GM12878 (cell line): ENCODE results near the gene KLF9. TPM values are rescaled to one million over a fixed set of nuclear protein-coding genes. Genes with fewer than 3 reads are reported as not detected.
A peak's percentile ranks its signal among the peaks of the same experiment; 100 is the strongest.

Experiments
- ATAC-seq: fragments of 200-7000 bp; cut with Tn5 transposase; 3 replicates; pipeline ENCODE4 v1.9.1; 2020; ENCODE audit warnings: mild to moderate bottlenecking, moderate library complexity
- BruUV-seq: library from RNA; stranded (reverse); fragments of 400-500 nt; replicated peaks from 2 replicates; lab custom pipeline; 2021; lab: Mats Ljungman, UMichigan
- CTCF ChIA-PET: fragments of 300-600 bp; sonication (Branson Sonifier 250); formaldehyde crosslinking; extraction: SDS; loops from one replicate; lab custom pipeline; 2021; ENCODE audit warnings: inconsistent platforms; lab: Yijun Ruan, JAX
- POLR2A ChIA-PET: fragments of 350-600 bp; formaldehyde crosslinking; extraction: SDS; loops from one replicate; lab custom pipeline; 2021; ENCODE audit warnings: inconsistent platforms; lab: Charles Lee
- RAD21 ChIA-PET: fragments of 300-600 bp; sonication (Branson Sonifier 250); formaldehyde crosslinking; loops from one replicate; lab custom pipeline; 2023; ENCODE audit warnings: antibody characterized with exemption; ENCODE audit not compliant: unreplicated experiment; lab: Charles Lee
- SMC1A ChIA-PET: fragments of 300-600 bp; sonication (Branson Sonifier 250); formaldehyde crosslinking; loops from one replicate; lab custom pipeline; 2023; ENCODE audit not compliant: unreplicated experiment, uncharacterized antibody; lab: Charles Lee
- DNase-seq: peaks from one replicate; pipeline ENCODE4 v3.0.0-alpha.2; 2011; ENCODE audit warnings: low read depth, low spot score
- FAIRE-seq: peaks from 3 replicates; lab custom pipeline; 2011; peaks lifted over from hg19 to GRCh38; lab: Jason Lieb, UNC
- H2AFZ ChIP-seq: 2 replicates; pipeline ENCODE4 v1.6.0; 2011; ENCODE audit warnings: low read depth, low read length, control low read depth; ENCODE audit not compliant: control insufficient read depth
- H3K27ac ChIP-seq: 2 replicates; pipeline ENCODE4 v1.5.1; 2011; ENCODE audit warnings: control low read depth; ENCODE audit not compliant: control insufficient read depth, insufficient read depth
- H3K27me3 ChIP-seq, 2 experiments: replicated peaks in 1 of 2; 2 replicates each; pipeline versions ENCODE4 v1.6.0 to v1.6.1; 2011; ENCODE audit warnings: low read length in 1 of 2; ENCODE audit not compliant: control insufficient read depth in 2 of 2, insufficient read depth in 2 of 2
- H3K36me3 ChIP-seq, 2 experiments: 2 replicates each; pipeline ENCODE4 v1.5.1; 2011; ENCODE audit warnings: low read length in 1 of 2; ENCODE audit not compliant: control insufficient read depth in 2 of 2, insufficient read depth in 2 of 2
- H3K4me1 ChIP-seq: 2 replicates; pipeline ENCODE4 v1.6.1; 2011; ENCODE audit warnings: mild to moderate bottlenecking, low read length, moderate library complexity, mixed read lengths; ENCODE audit not compliant: control insufficient read depth, insufficient read depth
- H3K4me2 ChIP-seq: 2 replicates; pipeline ENCODE4 v1.6.0; 2011; ENCODE audit warnings: control low read depth; ENCODE audit not compliant: control insufficient read depth, insufficient read depth
- H3K4me3 ChIP-seq: fragments of 200-600 bp; sonication (generic); 2 replicates; pipeline ENCODE4 v1.5.1; 2016
- H3K79me2 ChIP-seq: 2 replicates; pipeline ENCODE4 v1.6.0; 2011; ENCODE audit warnings: low read length; ENCODE audit not compliant: control insufficient read depth, insufficient read depth
- H3K9ac ChIP-seq: 2 replicates; pipeline ENCODE4 v1.8.0; 2011; ENCODE audit warnings: low read length, control low read depth, mixed read lengths; ENCODE audit not compliant: control insufficient read depth, insufficient read depth
- H3K9me3 ChIP-seq: replicated peaks from 3 replicates; pipeline ENCODE4 v1.5.1; 2011; ENCODE audit warnings: mild to moderate bottlenecking, low read length; ENCODE audit not compliant: control insufficient read depth, insufficient read depth
- H4K20me1 ChIP-seq: 2 replicates; pipeline ENCODE4 v1.6.0; 2011; ENCODE audit not compliant: control insufficient read depth, insufficient read depth
- ESRRA ChIP-seq: IDR thresholded peaks from 2 replicates; pipeline ENCODE4 v1.6.1; 2012; ENCODE audit warnings: mild to moderate bottlenecking, low read length, improper control_type of control experiment
- ETV6 ChIP-seq, 2 experiments: fragments of 450-650 bp in 1 of 2; IDR thresholded peaks in 1 of 2; conservative IDR thresholded peaks in 1 of 2; 2 replicates each; pipeline ENCODE4 v1.6.1; 2014; ENCODE audit warnings: antibody characterized with exemption in 1 of 2, borderline replicate concordance in 1 of 2, low read depth in 1 of 2, mild to moderate bottlenecking in 1 of 2, moderate library complexity in 1 of 2
- EZH2 ChIP-seq: IDR thresholded peaks from 2 replicates; pipeline ENCODE4 v1.6.1; 2012; ENCODE audit warnings: low read depth, mild to moderate bottlenecking, control low read depth, inconsistent platforms, low read length, borderline replicate concordance; ENCODE audit not compliant: control insufficient read depth
- NBN ChIP-seq: fragments of 450-650 bp; IDR thresholded peaks from 2 replicates; pipeline ENCODE4 v1.6.1; 2016
- NFXL1 ChIP-seq: fragments of 450-650 bp; IDR thresholded peaks from 2 replicates; pipeline ENCODE4 v1.6.1; 2017; ENCODE audit warnings: antibody characterized with exemption, mild to moderate bottlenecking, borderline replicate concordance
- RELA ChIP-seq: fragments of 450-650 bp; IDR thresholded peaks from 2 replicates; pipeline ENCODE4 v1.8.0; 2014; ENCODE audit warnings: borderline replicate concordance; ENCODE audit not compliant: partially characterized antibody
- RFX5 ChIP-seq: IDR thresholded peaks from 2 replicates; pipeline ENCODE4 v1.6.1; 2011; ENCODE audit warnings: low read depth, low read length, improper control_type of control experiment
- TARDBP ChIP-seq: IDR thresholded peaks from 2 replicates; pipeline ENCODE4 v1.6.1; 2016; ENCODE audit warnings: borderline replicate concordance
- ZBTB33 ChIP-seq: fragments of 450-650 bp; IDR thresholded peaks from 2 replicates; pipeline ENCODE4 v1.6.1; 2017; ENCODE audit warnings: mild to moderate bottlenecking
- ZBTB40 ChIP-seq: fragments of 450-650 bp; IDR thresholded peaks from 2 replicates; pipeline ENCODE4 v1.6.1; 2016; ENCODE audit warnings: mild to moderate bottlenecking, moderate library complexity, borderline replicate concordance
- WGBS: methylation state at CpG from one replicate; pipeline ENCODE4 v1.1.6; 2016; ENCODE audit warnings: low lambda C conversion rate; ENCODE audit not compliant: insufficient replicate concordance, insufficient coverage; ENCODE audit errors: missing lambda C conversion rate; 5-methylcytosine and 5-hydroxymethylcytosine counted together
- in situ Hi-C: fragments of 300-500 bp; cut with MboI; formaldehyde crosslinking; loops from 9 replicates; pipeline ENCODE4 v1.14.3; 2018; ENCODE audit warnings: mixed read lengths
- intact Hi-C: fragments of 100-400 bp; cut with micrococcal nuclease; formaldehyde crosslinking; loops from one replicate; pipeline ENCODE4 v1.14.2; 2022; ENCODE audit not compliant: unreplicated experiment
- polyA plus RNA-seq, 11 experiments: library from polyadenylated mRNA; depleted of rRNA in 4 of 11; unstranded in 6 of 11; stranded (reverse) in 5 of 11; fragments of >200 nt; fragmentation: Nextera tagmentation in 4 of 11; fragmentation: Illumina TruSeq in 1 of 11; extraction: Ambion mirVana in 4 of 11; extraction: Trizol in 1 of 11; gene quantifications; 1 replicate in 1 of 11; 2 replicates in 10 of 11; pipeline versions ENCODE4 v1.2.1 to v1.2.3, GENCODE V29; 2011 to 2016; ENCODE audit warnings: inconsistent platforms in 2 of 11, missing spikeins in 2 of 11, low read depth in 1 of 11
- total RNA-seq, 4 experiments: library from RNA; depleted of rRNA in 3 of 4; stranded (reverse); fragments of >200 nt in 3 of 4; fragmentation: Illumina TruSeq in 1 of 4; extraction: Trizol in 1 of 4; gene quantifications; 2 replicates each; pipeline versions ENCODE4 v1.2.1 to v1.2.3, GENCODE V29; 2013 to 2021

Gene KLF9
- total and polyA plus RNA-seq, 10 of the 15 experiments (the other 5 are each of a cell fraction or from before 2014, with no cell fraction given) = 0.09 to 0.96 (median 0.83) TPM

GRCh38 chr9:70411121-70411929 lies 3.1 kb downstream of the KLF9 start:
- ATAC-seq = no peak
- Histone ChIP-seq H3K4me1 (peaks cover 18% of the 10 kb centered on the region), H3K27me3 (no peaks in the 10 kb centered on the region), H3K36me3 (no peaks in the 10 kb centered on the region), H3K9me3 (no peaks in the 10 kb centered on the region), H3K9ac (peak overlapping the region; percentile 11; the same call in 1 of the 2 replicates), H2AFZ (peak overlapping the region; percentile 24), H4K20me1 (no peaks in the 10 kb centered on the region), H3K4me2 (peak overlapping the region; percentile 100), H3K27ac (peak overlapping the region; percentile 40; the same call in 1 of the 2 replicates), H3K79me2 (0 out of 2 replicates have a peak, but pooled peaks cover 2% of the 10 kb centered on the region), H3K4me3 (peak overlapping the region; percentile 81)
- intact Hi-C loops (loop anchor here (5.0 kb wide), 4 partner anchors 69 to 191 kb away; no protein-coding TSS in a partner anchor), in situ Hi-C loops (loop anchor here (25.0 kb wide), 2 partner anchors 1501 to 1774 kb away; partner anchors contain the start of genes ABHD17B and C9orf85)
- SMC1A ChIA-PET = interaction anchor here (0.6 to 1.9 kb wide), 8 partner anchors 8 to 191 kb away, joined by 3 to 10 read pairs (median 4); no protein-coding TSS in a partner anchor
- FAIRE-seq = no peak
- TSS peak; percentile 69 for BruUV-seq
- POLR2A ChIA-PET = interaction anchor here (1.4 to 2.2 kb wide), 2 partner anchors 9 to 10 kb away, joined by 7 to 9 read pairs; no protein-coding TSS in a partner anchor
- RAD21 ChIA-PET = interaction anchor here (0.9 to 2.2 kb wide), 5 partner anchors 8 to 191 kb away, joined by 3 to 8 read pairs (median 4); no protein-coding TSS in a partner anchor
- WGBS = 72% methylated on average over 15 of the region's 15 CpGs
- CTCF ChIA-PET = interaction anchor here (0.8 to 1.6 kb wide), 8 partner anchors 8 to 191 kb away, joined by 3 to 9 read pairs (median 4); no protein-coding TSS in a partner anchor
- no peak for DNase-seq
- no peak for TF ChIP-seq ESRRA
- TF ChIP-seq ETV6 (conservative IDR thresholded peaks at IDR 0.05 in 1 of 2, IDR thresholded peaks at IDR 0.05 in 1 of 2; ENCODE audit: borderline replicate concordance in 1 of 2, low read depth in 1 of 2) = 0 out of 4 replicates have a peak, but pooled peaks of 1 of the 2 experiments have one; percentile 6
- no peak for TF ChIP-seq NBN
- TF ChIP-seq ZBTB40 = no peak
- TF ChIP-seq RFX5 = no peak
- no peak for TF ChIP-seq RELA
- TF ChIP-seq NFXL1 = no peak
- 0 out of 2 replicates have a peak, but pooled peaks have one; percentile 12 for TF ChIP-seq ZBTB33
- TF ChIP-seq EZH2 = no peak
- no peak for TF ChIP-seq TARDBP
